ENCODE data around the gene CXCR3.

CXCR3 gene

GRCh38 chrX:71619193-71619592, 882 bp upstream of the CXCR3 start:
- H3K36me3 ChIP-seq = no peaks in the 10 kb centered on the region
- no peak for TF ChIP-seq CTCF (IDR thresholded peaks at IDR 0.05; ENCODE audit: low read depth, low read length)
- no peak overlapping the region for H3K4me3 ChIP-seq (ENCODE audit: low read depth, low read length)
- H3K27me3 ChIP-seq (ENCODE audit: insufficient read depth, low read depth, severe bottlenecking) = peaks cover 21% of the 10 kb centered on the region
- DNase-seq = no peak
- no peaks in the 10 kb centered on the region for H3K9me3 ChIP-seq (ENCODE audit: severe bottlenecking)
- H3K27ac ChIP-seq = no peak overlapping the region

- DNase-seq = no peak
- Histone ChIP-seq H3K9me3 (ENCODE audit: severe bottlenecking) (no peaks in the 10 kb centered on the region), H3K27me3 (ENCODE audit: insufficient read depth, low read depth, severe bottlenecking) (peaks cover 21% of the 10 kb centered on the region), H3K4me3 (ENCODE audit: low read depth, low read length) (no peak overlapping the region), H3K27ac (no peak overlapping the region), H3K36me3 (no peaks in the 10 kb centered on the region)
- TF ChIP-seq CTCF (IDR thresholded peaks at IDR 0.05; ENCODE audit: low read depth, low read length) = no peak
Observed at GRCh38 chrX:71618787-71619186, 476 bp upstream of the CXCR3 start.

GRCh38 chrX:71617742-71618141, 569 bp downstream of the CXCR3 start:
- no peak for TF ChIP-seq CTCF (IDR thresholded peaks at IDR 0.05; ENCODE audit: low read depth, low read length)
- Histone ChIP-seq H3K27ac (no peak overlapping the region), H3K27me3 (ENCODE audit: insufficient read depth, low read depth, severe bottlenecking) (peaks cover 19% of the 10 kb centered on the region), H3K36me3 (no peaks in the 10 kb centered on the region), H3K4me3 (ENCODE audit: low read depth, low read length) (no peak overlapping the region), H3K9me3 (ENCODE audit: severe bottlenecking) (no peaks in the 10 kb centered on the region)
- no peak for DNase-seq

GRCh38 chrX:71616672-71617529, 1.4 kb downstream of the CXCR3 start:
- no peak overlapping the region for H3K4me3 ChIP-seq (ENCODE audit: low read depth, low read length)
- peaks cover 22% of the 10 kb centered on the region for H3K27me3 ChIP-seq (ENCODE audit: insufficient read depth, low read depth, severe bottlenecking)
- H3K27ac ChIP-seq = no peak overlapping the region
- DNase-seq = no peak
- H3K9me3 ChIP-seq (ENCODE audit: severe bottlenecking) = no peaks in the 10 kb centered on the region
- H3K36me3 ChIP-seq = no peaks in the 10 kb centered on the region
- no peak for TF ChIP-seq CTCF (IDR thresholded peaks at IDR 0.05; ENCODE audit: low read depth, low read length)

GRCh38 chrX:71615954-71616353, 2.4 kb downstream of the CXCR3 start:
- no peak for DNase-seq
- TF ChIP-seq CTCF (IDR thresholded peaks at IDR 0.05; ENCODE audit: low read depth, low read length) = no peak
- H3K27me3 ChIP-seq (ENCODE audit: insufficient read depth, low read depth, severe bottlenecking) = peaks cover 18% of the 10 kb centered on the region
- no peaks in the 10 kb centered on the region for H3K36me3 ChIP-seq
- no peak overlapping the region for H3K4me3 ChIP-seq (ENCODE audit: low read depth, low read length)
- H3K27ac ChIP-seq = no peak overlapping the region
- H3K9me3 ChIP-seq (ENCODE audit: severe bottlenecking) = no peaks in the 10 kb centered on the region

- H3K27me3 ChIP-seq (ENCODE audit: insufficient read depth, low read depth, severe bottlenecking) = peaks cover 16% of the 10 kb centered on the region
- no peaks in the 10 kb centered on the region for H3K9me3 ChIP-seq (ENCODE audit: severe bottlenecking)
- H3K27ac ChIP-seq = no peak overlapping the region
- H3K36me3 ChIP-seq = no peaks in the 10 kb centered on the region
- no peak for TF ChIP-seq CTCF (IDR thresholded peaks at IDR 0.05; ENCODE audit: low read depth, low read length)
- no peak for DNase-seq
- H3K4me3 ChIP-seq (ENCODE audit: low read depth, low read length) = no peak overlapping the region
Observed at GRCh38 chrX:71615056-71615455, 3.3 kb downstream of the CXCR3 start.

All from WERI-Rb-1 (cell line).